Astrocyte (in vitro differentiated cells and primary cell): ENCODE results near the gene USP34.

ENCODE experiments used
- CTCF ChIP-seq: IDR thresholded peaks from 2 replicates; pipeline ENCODE4 v1.5.1; 2011; ENCODE audit warnings: low read depth, mild to moderate bottlenecking, inconsistent platforms, low read length, moderate library complexity; ENCODE audit not compliant: insufficient read depth
- EZH2 ChIP-seq: IDR thresholded peaks from 2 replicates; pipeline ENCODE4 v1.6.1; 2012; ENCODE audit warnings: mild to moderate bottlenecking, low read length, inconsistent platforms; ENCODE audit not compliant: insufficient read depth

- TF ChIP-seq CTCF (no peak), EZH2 (no peak)
These were observed 304.9 kb downstream of the USP34 start for GRCh38 chr2:61165946-61166345.
